ENCODE data around the gene ASPHD1. TPM values are rescaled to one million over a fixed set of nuclear protein-coding genes. Genes with fewer than 3 reads are reported as not detected.

ASPHD1 gene
- polyA plus RNA-seq, 1 donor (not counting 4 experiments of a cell fraction or from before 2014, with no cell fraction given): 0.71 TPM

DNA sequence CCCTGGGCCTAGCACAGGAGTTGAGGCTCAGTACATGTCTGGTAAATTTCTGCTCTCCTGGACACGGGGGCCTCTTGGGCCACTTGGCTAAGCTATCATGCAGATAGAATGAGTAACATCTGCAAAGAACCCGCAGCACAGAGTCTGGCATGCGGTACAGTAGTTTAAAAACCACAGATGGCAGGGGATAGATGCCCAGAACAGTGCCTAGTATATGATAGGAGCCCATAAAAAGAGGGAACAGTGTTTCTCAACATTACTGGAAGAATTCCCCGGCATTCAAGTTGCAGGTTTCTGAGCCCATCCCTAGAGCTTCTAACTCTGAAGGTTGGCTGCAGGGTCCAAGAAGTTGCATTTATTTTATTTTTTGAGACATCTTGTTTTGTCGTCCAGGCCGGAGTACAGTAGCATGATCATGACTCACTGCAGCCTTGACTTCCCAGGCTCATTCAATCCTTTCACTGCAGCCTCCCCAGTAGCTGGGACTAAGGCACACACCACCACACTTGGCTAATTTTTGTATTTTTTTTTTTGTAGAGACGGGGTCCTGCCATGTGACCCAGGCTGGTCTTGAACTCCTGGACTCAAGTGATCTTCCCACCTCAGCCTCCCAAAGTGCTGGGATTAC, 43.0 kb upstream of the ASPHD1 start:
- no peaks in the 10 kb centered on the region for H3K27me3 ChIP-seq (ENCODE audit: control insufficient read depth, extremely low read depth, insufficient read depth, low read length)
- H3K4me2 ChIP-seq (ENCODE audit: control insufficient read depth, extremely low read depth, insufficient read depth, low read depth, low read length): no peak overlapping the region
- no peaks in the 10 kb centered on the region for H4K20me1 ChIP-seq (ENCODE audit: control insufficient read depth, extremely low read depth, insufficient read depth, low read length)
- no peak overlapping the region for H3K27ac ChIP-seq (ENCODE audit: control insufficient read depth, insufficient read depth, low read length)
- dilution Hi-C loops (cut with MboI; ENCODE audit: extremely low pct_ligation_motif_present, low sequenced_read_pairs): no loop called here
- no peak for DNase-seq (ENCODE audit: low read depth, low spot score)
- no peaks in the 10 kb centered on the region for H3K9me3 ChIP-seq (ENCODE audit: control insufficient read depth, low read depth, low read length)
- peaks cover 4% of the 10 kb centered on the region for H3K4me1 ChIP-seq (ENCODE audit: control insufficient read depth, extremely low read depth, insufficient read depth, low read length)
- no peak for TF ChIP-seq EZH2 (IDR thresholded peaks at IDR 0.05; ENCODE audit: low read length)
- TF ChIP-seq, protein P1, sequence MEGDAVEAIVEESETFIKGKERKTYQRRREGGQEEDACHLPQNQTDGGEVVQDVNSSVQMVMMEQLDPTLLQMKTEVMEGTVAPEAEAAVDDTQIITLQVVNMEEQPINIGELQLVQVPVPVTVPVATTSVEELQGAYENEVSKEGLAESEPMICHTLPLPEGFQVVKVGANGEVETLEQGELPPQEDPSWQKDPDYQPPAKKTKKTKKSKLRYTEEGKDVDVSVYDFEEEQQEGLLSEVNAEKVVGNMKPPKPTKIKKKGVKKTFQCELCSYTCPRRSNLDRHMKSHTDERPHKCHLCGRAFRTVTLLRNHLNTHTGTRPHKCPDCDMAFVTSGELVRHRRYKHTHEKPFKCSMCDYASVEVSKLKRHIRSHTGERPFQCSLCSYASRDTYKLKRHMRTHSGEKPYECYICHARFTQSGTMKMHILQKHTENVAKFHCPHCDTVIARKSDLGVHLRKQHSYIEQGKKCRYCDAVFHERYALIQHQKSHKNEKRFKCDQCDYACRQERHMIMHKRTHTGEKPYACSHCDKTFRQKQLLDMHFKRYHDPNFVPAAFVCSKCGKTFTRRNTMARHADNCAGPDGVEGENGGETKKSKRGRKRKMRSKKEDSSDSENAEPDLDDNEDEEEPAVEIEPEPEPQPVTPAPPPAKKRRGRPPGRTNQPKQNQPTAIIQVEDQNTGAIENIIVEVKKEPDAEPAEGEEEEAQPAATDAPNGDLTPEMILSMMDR (optimal IDR thresholded peaks at IDR 0.05 in 1 of 3, IDR thresholded peaks at IDR 0.05 in 1 of 3, conservative IDR thresholded peaks at IDR 0.05 in 1 of 3; ENCODE audit: extremely low read depth in 1 of 3, insufficient read depth in 2 of 3, low read length in 3 of 3): no peak
- peaks cover 4% of the 10 kb centered on the region for H3K79me2 ChIP-seq (ENCODE audit: control insufficient read depth, insufficient read depth, low read length)
- no peak overlapping the region for H2AFZ ChIP-seq (ENCODE audit: control insufficient read depth, low read length)
- peaks cover 2% of the 10 kb centered on the region for H3K9me1 ChIP-seq (ENCODE audit: control insufficient read depth, extremely low read depth, insufficient read depth, low read length)
- FAIRE-seq: no peak
- H3K36me3 ChIP-seq (ENCODE audit: control insufficient read depth in 2 of 2, extremely low read depth in 1 of 2, insufficient read depth in 2 of 2, low read length in 2 of 2): peaks cover 9 to 13% of the 10 kb centered on the region in 2 experiments
- H3K4me3 ChIP-seq (ENCODE audit: control insufficient read depth in 2 of 3, extremely low read depth in 1 of 3, insufficient read depth in 2 of 3, low read depth in 1 of 3, low read length in 3 of 3): no peak overlapping the region
- no peak overlapping the region for H3K9ac ChIP-seq (ENCODE audit: control insufficient read depth, extremely low read depth, insufficient read depth, low read length)

DNA sequence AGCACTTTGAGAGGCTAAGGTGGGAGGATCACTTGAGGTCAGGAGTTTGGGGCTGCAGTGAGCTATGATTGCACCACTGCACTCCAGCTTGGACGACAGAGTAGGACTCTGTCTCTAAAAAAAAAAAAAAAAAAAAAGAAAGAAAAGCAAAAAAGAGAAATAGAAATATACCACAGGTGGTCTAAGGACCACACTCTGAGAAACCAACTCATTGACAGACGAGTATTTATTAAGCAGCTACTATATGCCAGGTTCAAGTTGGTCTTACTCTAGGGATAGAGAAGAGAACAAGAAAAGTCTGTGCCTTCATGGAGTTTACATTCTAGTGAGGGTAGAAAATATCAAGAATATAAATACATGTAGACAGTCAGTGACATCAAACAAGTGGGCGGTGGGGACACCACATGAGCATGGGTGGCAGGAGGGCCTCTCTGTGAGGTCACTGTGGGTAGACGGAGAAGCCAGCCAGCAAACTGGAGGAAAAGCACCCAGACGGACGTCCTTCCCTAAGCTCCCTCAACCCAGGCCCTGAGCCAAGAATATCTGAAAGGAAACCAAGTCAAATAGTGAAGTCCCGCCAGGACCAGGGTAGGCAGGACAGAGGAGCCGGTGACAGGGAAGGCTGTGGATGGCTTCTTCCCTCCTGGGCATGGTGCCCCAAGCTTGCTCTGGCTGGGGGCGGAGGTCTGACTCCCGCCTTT, 42.0 kb upstream of the ASPHD1 start:
- Histone ChIP-seq H3K36me3 (ENCODE audit: control insufficient read depth in 2 of 2, extremely low read depth in 1 of 2, insufficient read depth in 2 of 2, low read length in 2 of 2) (peaks cover 9 to 13% of the 10 kb centered on the region in 2 experiments), H2AFZ (ENCODE audit: control insufficient read depth, low read length) (no peak overlapping the region), H3K9me3 (ENCODE audit: control insufficient read depth, low read depth, low read length) (no peaks in the 10 kb centered on the region), H3K27me3 (ENCODE audit: control insufficient read depth, extremely low read depth, insufficient read depth, low read length) (no peaks in the 10 kb centered on the region), H3K9ac (ENCODE audit: control insufficient read depth, extremely low read depth, insufficient read depth, low read length) (no peak overlapping the region), H4K20me1 (ENCODE audit: control insufficient read depth, extremely low read depth, insufficient read depth, low read length) (no peaks in the 10 kb centered on the region), H3K4me1 (ENCODE audit: control insufficient read depth, extremely low read depth, insufficient read depth, low read length) (peaks cover 4% of the 10 kb centered on the region), H3K9me1 (ENCODE audit: control insufficient read depth, extremely low read depth, insufficient read depth, low read length) (peaks cover 2% of the 10 kb centered on the region), H3K4me3 (ENCODE audit: control insufficient read depth in 2 of 3, extremely low read depth in 1 of 3, insufficient read depth in 2 of 3, low read depth in 1 of 3, low read length in 3 of 3) (no peak overlapping the region), H3K27ac (ENCODE audit: control insufficient read depth, insufficient read depth, low read length) (no peak overlapping the region), H3K79me2 (ENCODE audit: control insufficient read depth, insufficient read depth, low read length) (peaks cover 8% of the 10 kb centered on the region), H3K4me2 (ENCODE audit: control insufficient read depth, extremely low read depth, insufficient read depth, low read depth, low read length) (no peak overlapping the region)
- dilution Hi-C loops (cut with MboI; ENCODE audit: extremely low pct_ligation_motif_present, low sequenced_read_pairs): no loop called here
- DNase-seq (ENCODE audit: low read depth, low spot score) (no peak), FAIRE-seq (no peak)
- TF ChIP-seq EZH2 (IDR thresholded peaks at IDR 0.05; ENCODE audit: low read length): no peak
- TF ChIP-seq, protein P1 (optimal IDR thresholded peaks at IDR 0.05 in 1 of 3, IDR thresholded peaks at IDR 0.05 in 1 of 3, conservative IDR thresholded peaks at IDR 0.05 in 1 of 3; ENCODE audit: extremely low read depth in 1 of 3, insufficient read depth in 2 of 3, low read length in 3 of 3): no peak

Data from keratinocyte (primary cell).